OCI-LY1 (cell line): ENCODE results near the gene MRPL36.

ENCODE experiments used
- H2AFZ ChIP-seq: fragments of 200-600 bp; sonication (generic), shearing (Covaris generic); 2 replicates; pipeline ENCODE4 v1.6.0; 2014; ENCODE audit warnings: antibody characterized with exemption, mild to moderate bottlenecking, low read length
- H3F3A ChIP-seq: fragments of 200-600 bp; sonication (generic), shearing (Covaris generic); 2 replicates; pipeline ENCODE4 v1.6.0; 2014; ENCODE audit warnings: mild to moderate bottlenecking, antibody characterized with exemption, low read length, moderate library complexity; ENCODE audit not compliant: insufficient read depth
- H3K27ac ChIP-seq: fragments of 200-600 bp; sonication (generic); 2 replicates; pipeline ENCODE4 v1.5.1; 2014; ENCODE audit warnings: low read length, mixed run types, mild to moderate bottlenecking, low read depth; ENCODE audit not compliant: poor library complexity, severe bottlenecking
- H3K27me3 ChIP-seq: fragments of 200-600 bp; sonication (generic); 2 replicates; pipeline ENCODE4 v1.6.0; 2014; ENCODE audit warnings: antibody characterized with exemption, mild to moderate bottlenecking, low read length, moderate library complexity; ENCODE audit not compliant: insufficient read depth
- H3K36me3 ChIP-seq: fragments of 200-600 bp; sonication (generic); 2 replicates; pipeline ENCODE4 v1.6.1; 2014; ENCODE audit warnings: mild to moderate bottlenecking, antibody characterized with exemption, low read length, moderate library complexity, mixed read lengths; ENCODE audit not compliant: insufficient read depth
- H3K4me1 ChIP-seq: fragments of 200-600 bp; sonication (generic); 2 replicates; pipeline ENCODE4 v1.5.1; 2014; ENCODE audit warnings: mild to moderate bottlenecking, low read length, moderate library complexity; ENCODE audit not compliant: insufficient read depth, severe bottlenecking
- H3K4me2 ChIP-seq: fragments of 200-600 bp; sonication (generic), shearing (Covaris generic); 2 replicates; pipeline ENCODE4 v1.6.1; 2014; ENCODE audit warnings: low read length
- H3K4me3 ChIP-seq: fragments of 200-600 bp; sonication (generic); 2 replicates; pipeline ENCODE4 v1.5.1; 2014; ENCODE audit warnings: low read length, low read depth, mild to moderate bottlenecking, mixed read lengths; ENCODE audit not compliant: poor library complexity, severe bottlenecking
- H3K79me2 ChIP-seq: fragments of 200-600 bp; shearing (Covaris generic); 2 replicates; pipeline ENCODE4 v1.6.1; 2016; ENCODE audit warnings: mixed run types, low read length, mixed read lengths; ENCODE audit not compliant: insufficient read depth
- H3K9ac ChIP-seq: fragments of 200-600 bp; sonication (generic), shearing (Covaris generic); 2 replicates; pipeline ENCODE4 v1.6.1; 2014; ENCODE audit warnings: mild to moderate bottlenecking, low read length, mixed read lengths
- H3K9me2 ChIP-seq: fragments of 200-600 bp; sonication (generic), shearing (Covaris generic); 2 replicates; pipeline ENCODE4 v1.6.1; 2014; ENCODE audit warnings: low read depth, mild to moderate bottlenecking, low read length, mixed read lengths
- H3K9me3 ChIP-seq: fragments of 200-600 bp; shearing (Covaris generic); 2 replicates; pipeline ENCODE4 v1.6.1; 2014; ENCODE audit warnings: low read length, mixed read lengths
- H4K20me1 ChIP-seq: fragments of 200-600 bp; sonication (generic), shearing (Covaris generic); 2 replicates; pipeline ENCODE4 v1.6.0; 2016; ENCODE audit warnings: mild to moderate bottlenecking, low read length; ENCODE audit not compliant: insufficient read depth
- CTCF ChIP-seq: fragments of 200-600 bp; sonication (generic), shearing (Covaris generic); IDR thresholded peaks from 2 replicates; pipeline ENCODE4 v1.5.1; 2017; ENCODE audit warnings: mild to moderate bottlenecking, antibody characterized with exemption, low read length, moderate library complexity, mixed read lengths
- EZH2 ChIP-seq: fragments of 200-600 bp; sonication (generic), shearing (Covaris generic); IDR thresholded peaks from 2 replicates; pipeline ENCODE4 v1.8.0; 2017; ENCODE audit warnings: borderline replicate concordance, mixed run types, mild to moderate bottlenecking, antibody characterized with exemption, low read length, moderate library complexity, mixed read lengths

MRPL36 gene

DNA sequence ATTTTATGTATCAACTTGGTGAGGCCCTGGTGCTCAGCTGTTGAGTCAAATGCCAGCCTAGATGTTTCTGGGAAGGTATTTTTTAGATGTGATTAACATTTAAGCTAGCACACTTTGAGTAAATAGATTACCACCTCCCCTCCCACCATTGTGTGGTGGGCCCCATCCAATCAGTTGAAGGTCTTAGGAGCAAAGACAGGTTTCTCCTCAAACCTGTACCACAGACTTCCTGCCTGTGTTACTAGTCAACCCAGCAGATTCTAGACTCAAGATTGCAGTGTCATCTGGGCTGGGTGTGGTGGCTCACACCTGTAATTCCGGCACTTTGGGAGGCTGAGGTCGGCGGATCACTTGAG is 33.8 kb downstream of the MRPL36 start:
- no peaks in the 10 kb centered on the region for H3K9me2 ChIP-seq
- peaks cover 11% of the 10 kb centered on the region for H3K4me1 ChIP-seq
- H2AFZ ChIP-seq, result no peak overlapping the region
- no peaks in the 10 kb centered on the region for H3K9me3 ChIP-seq
- H3K4me3 ChIP-seq, result no peak overlapping the region
- H3F3A ChIP-seq, result no peaks in the 10 kb centered on the region
- no peak overlapping the region for H3K9ac ChIP-seq
- no peaks in the 10 kb centered on the region; the same call in 1 of the 2 replicates for H3K36me3 ChIP-seq
- no peak overlapping the region for H3K27ac ChIP-seq
- peaks cover 7% of the 10 kb centered on the region; the same call in 1 of the 2 replicates for H3K27me3 ChIP-seq
- no peak overlapping the region for H3K4me2 ChIP-seq
- TF ChIP-seq EZH2 (no peak), CTCF (no peak)
- no peaks in the 10 kb centered on the region for H3K79me2 ChIP-seq
- no peaks in the 10 kb centered on the region for H4K20me1 ChIP-seq

- H3F3A ChIP-seq, result no peaks in the 10 kb centered on the region
- TF ChIP-seq EZH2, result no peak
- TF ChIP-seq CTCF, result no peak
Observed at GRCh38 chr5:1765141-1765879, 34.3 kb downstream of the MRPL36 start.

GRCh38 chr5:1764606-1764960 is 35.1 kb downstream of the MRPL36 start:
- H3K9me2 ChIP-seq, result no peaks in the 10 kb centered on the region
- no peaks in the 10 kb centered on the region; the same call in 1 of the 2 replicates for H3K36me3 ChIP-seq
- no peak overlapping the region for H3K27ac ChIP-seq
- no peak overlapping the region for H2AFZ ChIP-seq
- H4K20me1 ChIP-seq, result no peaks in the 10 kb centered on the region
- H3K4me2 ChIP-seq, result no peak overlapping the region
- H3K4me3 ChIP-seq, result no peak overlapping the region
- H3F3A ChIP-seq, result no peaks in the 10 kb centered on the region
- H3K79me2 ChIP-seq, result no peaks in the 10 kb centered on the region
- H3K4me1 ChIP-seq, result peaks cover 11% of the 10 kb centered on the region
- no peak overlapping the region for H3K9ac ChIP-seq
- TF ChIP-seq EZH2, result no peak
- no peak for TF ChIP-seq CTCF
- H3K27me3 ChIP-seq, result peaks cover 7% of the 10 kb centered on the region; the same call in 1 of the 2 replicates
- no peaks in the 10 kb centered on the region for H3K9me3 ChIP-seq

More at GRCh38 chr5:1765141-1765879, 34.3 kb downstream of the MRPL36 start:
- Histone ChIP-seq H3K27me3 (peaks cover 7% of the 10 kb centered on the region; the same call in 1 of the 2 replicates), H3K4me3 (no peak overlapping the region), H3K9ac (no peak overlapping the region), H3K4me2 (0 out of 2 replicates have a peak overlapping the region, but pooled peaks have one; percentile 21), H3K9me3 (no peaks in the 10 kb centered on the region), H3K27ac (no peak overlapping the region), H2AFZ (no peak overlapping the region), H3K36me3 (no peaks in the 10 kb centered on the region; the same call in 1 of the 2 replicates), H3K79me2 (no peaks in the 10 kb centered on the region), H3K4me1 (peaks cover 11% of the 10 kb centered on the region), H4K20me1 (no peaks in the 10 kb centered on the region), H3K9me2 (no peaks in the 10 kb centered on the region)
